HT-29 (cell line): Measurements from ENCODE around the gene PPDPF. TPM values are rescaled to one million over a fixed set of nuclear protein-coding genes. Genes with fewer than 3 reads are reported as not detected.
A peak's percentile ranks its signal among the peaks of the same experiment; 100 is the strongest.
"Not testable (repeated sequence)": the region's sequence is repeated elsewhere in the genome, so short reads cannot be mapped to it uniquely, and the experiment has no call there.

Source experiments
- DNase-seq: peaks from one replicate; pipeline ENCODE4 v3.0.0-alpha.2; 2015; ENCODE audit warnings: low spot score
- total RNA-seq: library from RNA; depleted of rRNA; stranded (reverse); fragments of >200 nt; shearing (Covaris generic); gene quantifications from 2 replicates; pipeline ENCODE4 v1.2.3, GENCODE V29; 2014

PPDPF gene
- total RNA-seq, 1 experiment from 2014 or later, result 468 TPM

- DNase-seq, result peak; percentile 25
Observed at GRCh38 chr20:63547725-63548480, 27.3 kb downstream of the PPDPF start, which contains the start of gene SRMS. Gene SRMS, minus strand, starts transcription at chr20:63547749. Its CDS starts 286 bp downstream, at chr20:63547463.

GRCh38 chr20:63548542-63548941, 28.0 kb downstream of the PPDPF start:
- DNase-seq, result no peak

- no peak for DNase-seq
Observed at GRCh38 chr20:63549019-63549418, 28.5 kb downstream of the PPDPF start.

- no peak for DNase-seq
Observed at GRCh38 chr20:63549679-63550282, 29.2 kb downstream of the PPDPF start.

- DNase-seq, result no peak
Observed at GRCh38 chr20:63551068-63551467, 30.5 kb downstream of the PPDPF start.

DNA sequence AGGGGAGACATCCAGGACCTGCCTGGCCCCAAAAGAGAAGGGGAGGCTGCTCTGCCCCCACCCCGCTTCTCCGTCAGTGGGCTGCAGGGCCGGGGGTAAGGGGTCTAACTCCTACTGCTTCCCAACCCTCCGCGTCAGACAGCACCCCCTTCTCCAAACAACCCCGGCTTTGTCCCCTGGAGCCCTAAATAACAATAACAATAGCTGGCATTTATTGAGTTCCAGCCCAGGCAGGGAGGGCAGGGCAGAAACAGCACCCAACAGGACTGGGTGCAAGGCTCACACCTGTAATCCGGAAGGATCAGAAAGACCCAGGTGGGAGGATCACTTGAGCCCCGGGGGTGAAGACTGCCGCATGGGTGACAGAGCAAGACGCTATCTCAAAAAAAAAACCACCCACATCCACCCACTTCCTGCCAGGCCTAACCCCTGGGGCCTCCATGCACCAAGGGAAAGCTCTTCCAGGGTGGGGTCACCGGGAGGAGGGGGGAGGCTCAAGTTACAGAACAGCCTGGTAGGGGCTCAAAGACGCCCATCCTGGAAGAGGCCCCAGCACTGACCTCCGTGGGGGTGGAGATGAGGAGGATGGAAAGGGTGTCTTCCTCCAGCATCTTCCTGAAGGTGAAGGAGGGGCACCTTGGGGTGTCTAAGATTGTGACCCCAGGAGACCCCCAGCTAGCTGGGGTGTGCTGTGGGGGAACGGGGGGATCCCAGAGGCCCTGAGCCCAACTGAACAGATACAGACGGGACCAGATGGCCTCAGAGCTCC, 32.1 kb downstream of the PPDPF start:
- no peak for DNase-seq

DNA sequence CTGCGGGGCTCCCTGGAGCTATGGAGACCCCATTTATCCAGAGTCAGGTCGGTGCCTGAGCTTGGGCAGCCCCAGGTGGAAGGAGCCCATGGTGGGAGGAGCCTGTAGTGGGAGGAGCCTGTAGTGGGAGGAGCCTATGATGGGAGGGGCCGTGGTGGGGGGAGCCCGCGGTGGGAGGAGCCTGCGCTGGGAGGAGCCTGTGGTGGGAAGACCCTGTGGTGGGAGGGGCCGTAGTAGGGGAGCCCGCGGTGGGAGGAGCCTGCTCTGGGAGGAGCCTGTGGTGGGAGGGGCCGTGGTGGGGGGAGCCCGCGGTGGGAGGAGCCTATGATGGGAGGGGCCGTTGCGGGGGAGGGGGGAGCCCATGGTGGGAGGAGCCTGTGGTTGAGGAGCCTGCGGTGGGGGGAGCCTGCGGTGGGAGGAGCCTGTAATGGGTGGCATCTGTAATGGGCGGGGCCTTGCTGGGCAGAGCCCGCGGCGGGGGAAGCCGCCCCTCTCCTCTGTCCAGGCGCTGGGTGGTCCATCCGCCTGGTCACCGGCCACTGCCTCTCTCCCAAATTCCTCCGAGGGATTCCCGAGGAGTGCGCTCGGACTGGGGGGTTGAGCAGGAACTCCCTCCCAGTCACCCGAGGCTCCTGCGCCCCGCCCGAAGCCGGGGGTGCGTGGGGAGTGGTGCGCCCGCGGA, 32.8 kb downstream of the PPDPF start:
- DNase-seq, result peak; percentile 87

- peak; percentile 51 for DNase-seq
Observed at GRCh38 chr20:63553933-63554290, 33.3 kb downstream of the PPDPF start, which contains the start of gene FNDC11. Gene FNDC11, plus strand, starts transcription at chr20:63554159. Its CDS starts 1,505 bp downstream, at chr20:63555664.

DNA sequence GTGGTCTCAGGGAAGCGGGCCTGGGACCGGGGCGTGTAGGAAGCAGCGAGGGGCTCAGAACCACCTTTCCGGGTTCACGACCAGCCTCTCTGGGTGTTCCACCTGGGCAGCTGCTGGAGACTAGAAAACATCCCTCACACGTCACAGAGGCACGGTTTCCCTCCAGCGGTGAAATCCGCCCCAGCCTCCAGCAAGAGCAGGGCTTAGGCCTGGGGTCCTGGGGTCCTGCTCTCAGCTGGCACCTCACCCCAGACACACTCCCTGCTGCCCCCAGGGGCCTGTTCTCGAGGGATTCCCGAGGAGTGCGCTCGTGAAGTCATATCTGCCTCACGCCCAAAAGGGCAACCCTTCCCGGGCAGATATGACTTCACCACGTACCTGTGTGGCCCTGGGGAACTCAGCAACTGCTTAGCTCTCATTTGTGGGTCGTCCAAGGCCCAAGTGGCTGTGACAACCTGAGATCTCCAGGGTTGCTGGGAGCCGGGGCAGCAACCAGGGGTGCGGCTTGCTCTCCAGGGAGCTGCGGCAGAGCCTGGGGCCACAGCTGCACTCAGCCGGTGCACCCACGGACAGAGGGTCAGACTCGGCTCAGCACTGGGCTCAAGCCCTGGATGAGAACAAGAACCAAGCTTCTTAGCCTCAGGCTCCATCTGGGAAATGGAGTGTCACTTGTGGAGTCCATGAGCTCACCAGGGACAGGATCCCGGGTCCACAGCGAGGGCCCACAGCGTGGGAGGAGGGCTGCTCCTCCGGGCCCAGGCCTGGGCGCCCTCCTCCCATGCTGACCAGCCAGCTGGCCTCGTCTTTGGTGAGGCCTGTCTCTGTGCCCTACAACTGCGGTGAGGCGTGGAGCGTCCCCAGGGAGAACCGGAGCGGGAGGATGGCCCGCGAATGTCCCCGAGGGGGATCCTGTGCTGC, 34.1 kb downstream of the PPDPF start:
- peak; percentile 29 for DNase-seq

DNA sequence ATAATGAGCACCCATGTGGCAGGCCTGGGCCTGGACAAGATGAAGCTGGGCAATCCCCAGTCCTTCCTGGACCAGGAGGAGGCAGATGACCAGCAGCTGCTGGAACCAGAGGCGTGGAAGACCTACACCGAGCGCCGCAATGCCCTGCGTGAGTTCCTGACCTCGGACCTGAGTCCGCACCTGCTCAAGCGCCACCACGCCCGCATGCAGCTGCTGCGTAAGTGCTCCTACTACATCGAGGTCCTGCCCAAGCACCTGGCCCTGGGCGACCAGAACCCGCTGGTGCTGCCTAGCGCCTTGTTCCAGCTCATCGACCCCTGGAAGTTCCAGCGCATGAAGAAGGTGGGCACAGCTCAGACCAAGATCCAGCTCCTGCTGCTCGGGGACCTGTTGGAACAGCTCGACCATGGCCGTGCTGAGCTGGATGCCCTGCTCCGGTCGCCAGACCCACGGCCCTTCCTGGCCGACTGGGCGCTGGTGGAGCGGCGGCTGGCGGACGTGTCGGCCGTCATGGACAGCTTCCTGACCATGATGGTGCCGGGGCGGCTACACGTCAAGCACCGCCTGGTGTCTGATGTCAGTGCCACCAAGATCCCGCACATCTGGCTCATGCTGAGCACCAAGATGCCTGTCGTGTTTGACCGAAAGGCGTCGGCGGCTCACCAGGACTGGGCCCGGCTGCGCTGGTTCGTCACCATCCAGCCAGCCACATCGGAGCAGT, 35.3 kb downstream of the PPDPF start:
- DNase-seq, result no peak

GRCh38 chr20:63556873-63557478, 36.4 kb downstream of the PPDPF start:
- no peak for DNase-seq

DNA sequence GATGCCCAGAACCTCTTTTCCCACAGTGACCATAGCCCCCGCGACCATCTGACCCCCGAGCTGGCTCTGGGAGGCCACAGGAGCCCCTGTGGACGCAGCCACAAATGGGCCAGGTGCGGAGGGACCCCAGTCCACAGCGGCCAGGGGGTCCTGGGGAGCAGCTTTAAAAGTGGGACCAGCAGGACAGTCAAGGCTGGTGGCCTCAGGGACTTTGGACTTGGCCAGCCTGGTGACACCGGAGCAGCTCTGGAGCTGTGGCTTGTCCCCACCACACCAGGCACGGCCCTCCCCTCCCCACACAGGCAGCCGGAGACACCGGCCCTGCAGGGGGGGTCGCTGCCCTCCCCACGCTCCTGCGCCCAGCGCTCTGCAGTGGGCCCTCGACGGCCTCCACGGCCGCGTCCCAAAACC, 36.9 kb downstream of the PPDPF start:
- no peak for DNase-seq

GRCh38 chr20:63558804-63559484, 38.4 kb downstream of the PPDPF start:
- DNase-seq, result no peak

- not testable (repeated sequence) for DNase-seq
Observed at GRCh38 chr20:63559485-63560332, 39.1 kb downstream of the PPDPF start.

- no peak for DNase-seq
Observed at GRCh38 chr20:63560333-63560805, 39.8 kb downstream of the PPDPF start.

- DNase-seq, result no peak
Observed at GRCh38 chr20:63560856-63561609, 40.5 kb downstream of the PPDPF start.
